ENCODE results near the gene ANTXR2. TPM values are rescaled to one million over a fixed set of nuclear protein-coding genes. Genes with fewer than 3 reads are reported as not detected.

ANTXR2 gene
- polyA plus RNA-seq, 4 donors = 3.6 to 41.7 (median 10.5) TPM

- Histone ChIP-seq H3K4me3 (ENCODE audit: low read depth in 1 of 3, low read length in 3 of 3) (no peak overlapping the region), H3K27me3 (ENCODE audit: control insufficient read depth in 3 of 3, insufficient read depth in 3 of 3, low read length in 3 of 3) (peaks cover 0 to 10% (median 0%) of the 10 kb centered on the region in 3 donors), H3K36me3 (ENCODE audit: control insufficient read depth in 3 of 3, insufficient read depth in 2 of 3, low read depth in 1 of 3, low read length in 3 of 3) (no peaks in the 10 kb centered on the region), H3K9me3 (ENCODE audit: control insufficient read depth in 2 of 2, insufficient read depth in 1 of 2, low read depth in 1 of 2, low read length in 1 of 2) (no peaks in the 10 kb centered on the region), H3K27ac (ENCODE audit: low read depth in 1 of 3, low read length in 2 of 3) (no peak overlapping the region), H3K4me1 (ENCODE audit: control insufficient read depth in 3 of 3, insufficient read depth in 2 of 3, low read depth in 1 of 3, low read length in 2 of 3) (peaks cover 0 to 7% (median 4%) of the 10 kb centered on the region in 3 donors)
- DNase-seq = peak in 1 of 2 donors; percentile 40
- 56 to 67% (median 57%) methylated on average over 5 of the region's 5 CpGs for WGBS, 3 donors
- peak; percentile 33 for FAIRE-seq
Observed at GRCh38 chr4:80077639-80078038, 4.6 kb upstream of the ANTXR2 start.

- H3K27ac ChIP-seq (ENCODE audit: low read depth in 1 of 3, low read length in 2 of 3) = no peak overlapping the region
- FAIRE-seq = no peak
- no peak overlapping the region for H3K4me3 ChIP-seq (ENCODE audit: low read depth in 1 of 3, low read length in 3 of 3)
- peaks cover 0 to 10% (median 0%) of the 10 kb centered on the region in 3 donors for H3K27me3 ChIP-seq (ENCODE audit: control insufficient read depth in 3 of 3, insufficient read depth in 3 of 3, low read length in 3 of 3)
- H3K36me3 ChIP-seq (ENCODE audit: control insufficient read depth in 3 of 3, insufficient read depth in 2 of 3, low read depth in 1 of 3, low read length in 3 of 3) = no peaks in the 10 kb centered on the region
- H3K4me1 ChIP-seq (ENCODE audit: control insufficient read depth in 3 of 3, insufficient read depth in 2 of 3, low read depth in 1 of 3, low read length in 2 of 3) = peaks cover 0 to 10% (median 4%) of the 10 kb centered on the region in 3 donors
- DNase-seq = no peak
- H3K9me3 ChIP-seq (ENCODE audit: control insufficient read depth in 2 of 2, insufficient read depth in 1 of 2, low read depth in 1 of 2, low read length in 1 of 2) = no peaks in the 10 kb centered on the region
Observed at GRCh38 chr4:80076681-80077080, 3.7 kb upstream of the ANTXR2 start.

GRCh38 chr4:80075995-80076675, 3.1 kb upstream of the ANTXR2 start:
- Histone ChIP-seq H3K27me3 (ENCODE audit: control insufficient read depth in 3 of 3, insufficient read depth in 3 of 3, low read length in 3 of 3) (peaks cover 0 to 8% (median 0%) of the 10 kb centered on the region in 3 donors), H3K9me3 (ENCODE audit: control insufficient read depth in 2 of 2, insufficient read depth in 1 of 2, low read depth in 1 of 2, low read length in 1 of 2) (no peaks in the 10 kb centered on the region), H3K36me3 (ENCODE audit: control insufficient read depth in 3 of 3, insufficient read depth in 2 of 3, low read depth in 1 of 3, low read length in 3 of 3) (no peaks in the 10 kb centered on the region), H3K4me1 (ENCODE audit: control insufficient read depth in 3 of 3, insufficient read depth in 2 of 3, low read depth in 1 of 3, low read length in 2 of 3) (peaks cover 0 to 15% (median 5%) of the 10 kb centered on the region in 3 donors), H3K4me3 (ENCODE audit: low read depth in 1 of 3, low read length in 3 of 3) (no peak overlapping the region), H3K27ac (ENCODE audit: low read depth in 1 of 3, low read length in 2 of 3) (no peak overlapping the region)
- no peak for FAIRE-seq
- DNase-seq = no peak

- FAIRE-seq = no peak
Observed at GRCh38 chr4:80074651-80075050, 1.6 kb upstream of the ANTXR2 start.

GRCh38 chr4:80074069-80074468, 1.0 kb upstream of the ANTXR2 start:
- FAIRE-seq = no peak
- H3K27ac ChIP-seq (ENCODE audit: low read depth in 1 of 3, low read length in 2 of 3) = peak overlapping the region in 1 of 3 donors; percentile 62
- H3K9me3 ChIP-seq (ENCODE audit: control insufficient read depth in 2 of 2, insufficient read depth in 1 of 2, low read depth in 1 of 2, low read length in 1 of 2) = no peaks in the 10 kb centered on the region

More at GRCh38 chr4:80074651-80075050, 1.6 kb upstream of the ANTXR2 start:
- no peak for DNase-seq
- Histone ChIP-seq H3K27ac (ENCODE audit: low read depth in 1 of 3, low read length in 2 of 3) (no peak overlapping the region), H3K4me1 (ENCODE audit: control insufficient read depth in 3 of 3, insufficient read depth in 2 of 3, low read depth in 1 of 3, low read length in 2 of 3) (peaks cover 0 to 26% (median 7%) of the 10 kb centered on the region in 3 donors), H3K4me3 (ENCODE audit: low read depth in 1 of 3, low read length in 3 of 3) (no peak overlapping the region), H3K27me3 (ENCODE audit: control insufficient read depth in 3 of 3, insufficient read depth in 3 of 3, low read length in 3 of 3) (peaks cover 0 to 3% (median 0%) of the 10 kb centered on the region in 3 donors), H3K9me3 (ENCODE audit: control insufficient read depth in 2 of 2, insufficient read depth in 1 of 2, low read depth in 1 of 2, low read length in 1 of 2) (no peaks in the 10 kb centered on the region), H3K36me3 (ENCODE audit: control insufficient read depth in 3 of 3, insufficient read depth in 2 of 3, low read depth in 1 of 3, low read length in 3 of 3) (no peaks in the 10 kb centered on the region)

GRCh38 chr4:80073473-80074008, 512 bp upstream of the ANTXR2 start:
- Histone ChIP-seq H3K27ac (ENCODE audit: low read depth in 1 of 3, low read length in 2 of 3) (peak overlapping the region in 2 of 3 donors; percentile 84 to 95), H3K4me1 (ENCODE audit: control insufficient read depth in 3 of 3, insufficient read depth in 2 of 3, low read depth in 1 of 3, low read length in 2 of 3) (peaks cover 0 to 26% (median 9%) of the 10 kb centered on the region in 3 donors), H3K27me3 (ENCODE audit: control insufficient read depth in 3 of 3, insufficient read depth in 3 of 3, low read length in 3 of 3) (no peaks in the 10 kb centered on the region), H3K36me3 (ENCODE audit: control insufficient read depth in 3 of 3, insufficient read depth in 2 of 3, low read depth in 1 of 3, low read length in 3 of 3) (peaks cover 0 to under 1% (median 0%) of the 10 kb centered on the region in 3 donors), H3K9me3 (ENCODE audit: control insufficient read depth in 2 of 2, insufficient read depth in 1 of 2, low read depth in 1 of 2, low read length in 1 of 2) (no peaks in the 10 kb centered on the region), H3K4me3 (ENCODE audit: low read depth in 1 of 3, low read length in 3 of 3) (peak overlapping the region in 1 of 3 donors; percentile 82)
- FAIRE-seq = no peak
- 34 to 49% (median 49%) methylated on average over 4 of the region's 4 CpGs for WGBS, 3 donors
- no peak for DNase-seq

More at GRCh38 chr4:80074069-80074468, 1.0 kb upstream of the ANTXR2 start:
- peaks cover 0 to 26% (median 9%) of the 10 kb centered on the region in 3 donors for H3K4me1 ChIP-seq (ENCODE audit: control insufficient read depth in 3 of 3, insufficient read depth in 2 of 3, low read depth in 1 of 3, low read length in 2 of 3)
- H3K27me3 ChIP-seq (ENCODE audit: control insufficient read depth in 3 of 3, insufficient read depth in 3 of 3, low read length in 3 of 3) = no peaks in the 10 kb centered on the region
- DNase-seq = no peak
- no peaks in the 10 kb centered on the region for H3K36me3 ChIP-seq (ENCODE audit: control insufficient read depth in 3 of 3, insufficient read depth in 2 of 3, low read depth in 1 of 3, low read length in 3 of 3)
- no peak overlapping the region for H3K4me3 ChIP-seq (ENCODE audit: low read depth in 1 of 3, low read length in 3 of 3)

GRCh38 chr4:80072228-80072743, 743 bp downstream of the ANTXR2 start:
- DNase-seq (peak; percentile 47 to 70), FAIRE-seq (no peak)
- Histone ChIP-seq H3K4me3 (ENCODE audit: low read depth in 1 of 3, low read length in 3 of 3) (peak overlapping the region; percentile 82 to 94 (median 88)), H3K9me3 (ENCODE audit: control insufficient read depth in 2 of 2, insufficient read depth in 1 of 2, low read depth in 1 of 2, low read length in 1 of 2) (no peaks in the 10 kb centered on the region), H3K36me3 (ENCODE audit: control insufficient read depth in 3 of 3, insufficient read depth in 2 of 3, low read depth in 1 of 3, low read length in 3 of 3) (peaks cover 0 to 6% (median 3%) of the 10 kb centered on the region in 3 donors), H3K27ac (ENCODE audit: low read depth in 1 of 3, low read length in 2 of 3) (peak overlapping the region; percentile 84 to 95 (median 93)), H3K27me3 (ENCODE audit: control insufficient read depth in 3 of 3, insufficient read depth in 3 of 3, low read length in 3 of 3) (no peaks in the 10 kb centered on the region), H3K4me1 (ENCODE audit: control insufficient read depth in 3 of 3, insufficient read depth in 2 of 3, low read depth in 1 of 3, low read length in 2 of 3) (peaks cover 0 to 26% (median 9%) of the 10 kb centered on the region in 3 donors)
- WGBS, 3 donors = 0 to 3% (median 1%) methylated on average over 34 to 37 of the region's 37 CpGs

- Histone ChIP-seq H3K9me3 (ENCODE audit: control insufficient read depth in 2 of 2, insufficient read depth in 1 of 2, low read depth in 1 of 2, low read length in 1 of 2) (no peaks in the 10 kb centered on the region), H3K4me1 (ENCODE audit: control insufficient read depth in 3 of 3, insufficient read depth in 2 of 3, low read depth in 1 of 3, low read length in 2 of 3) (peaks cover 0 to 26% (median 9%) of the 10 kb centered on the region in 3 donors), H3K27ac (ENCODE audit: low read depth in 1 of 3, low read length in 2 of 3) (peak overlapping the region in 2 of 3 donors; percentile 84 to 95), H3K4me3 (ENCODE audit: low read depth in 1 of 3, low read length in 3 of 3) (peak overlapping the region; percentile 82 to 94 (median 88)), H3K27me3 (ENCODE audit: control insufficient read depth in 3 of 3, insufficient read depth in 3 of 3, low read length in 3 of 3) (no peaks in the 10 kb centered on the region), H3K36me3 (ENCODE audit: control insufficient read depth in 3 of 3, insufficient read depth in 2 of 3, low read depth in 1 of 3, low read length in 3 of 3) (peaks cover 0 to 6% (median 6%) of the 10 kb centered on the region in 3 donors)
- DNase-seq (peak in 1 of 2 donors; percentile 10), FAIRE-seq (no peak)
- 3 to 10% (median 7%) methylated on average over 15 of the region's 15 CpGs for WGBS, 3 donors
Observed at GRCh38 chr4:80071604-80072227, 1.3 kb downstream of the ANTXR2 start.

Measured in small intestine (tissue), 7 donors.